OCI-LY3 (cell line): Measurements from ENCODE around the gene EFCAB13.

Experiments
- EZH2phosphoT487 ChIP-seq: fragments of 200-600 bp; shearing (Covaris generic); IDR thresholded peaks from 2 replicates; pipeline ENCODE4 v1.6.1; 2018; ENCODE audit warnings: antibody characterized with exemption, mixed run types, low read depth
- TF ChIP-seq, protein P1 (sequence below): fragments of 200-600, 300-600 bp; sonication (generic); IDR thresholded peaks from 2 replicates; pipeline ENCODE4 v1.5.1; 2014; ENCODE audit warnings: antibody characterized with exemption, low read length, low read depth

DNA sequence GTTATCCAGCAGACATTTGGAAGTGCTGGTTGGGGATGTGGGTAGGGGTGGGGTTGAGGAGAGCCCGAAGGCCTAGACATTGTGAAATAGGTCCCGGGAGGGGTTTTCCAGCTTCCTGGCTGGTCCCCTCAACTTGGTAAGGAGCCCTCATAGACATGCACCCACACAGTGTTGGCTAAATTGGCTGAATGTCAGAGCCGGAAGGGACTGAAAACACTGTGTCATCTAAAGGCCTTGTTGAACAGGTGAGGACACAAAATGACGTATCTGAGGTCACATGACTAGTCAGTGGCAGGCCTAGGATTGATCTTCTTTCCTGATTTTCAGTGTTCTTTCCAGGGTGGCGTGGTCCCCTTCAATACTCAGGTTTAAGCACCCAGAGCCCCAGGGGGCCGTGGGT, 42.5 kb upstream of the EFCAB13 start:
- TF ChIP-seq, protein P1, sequence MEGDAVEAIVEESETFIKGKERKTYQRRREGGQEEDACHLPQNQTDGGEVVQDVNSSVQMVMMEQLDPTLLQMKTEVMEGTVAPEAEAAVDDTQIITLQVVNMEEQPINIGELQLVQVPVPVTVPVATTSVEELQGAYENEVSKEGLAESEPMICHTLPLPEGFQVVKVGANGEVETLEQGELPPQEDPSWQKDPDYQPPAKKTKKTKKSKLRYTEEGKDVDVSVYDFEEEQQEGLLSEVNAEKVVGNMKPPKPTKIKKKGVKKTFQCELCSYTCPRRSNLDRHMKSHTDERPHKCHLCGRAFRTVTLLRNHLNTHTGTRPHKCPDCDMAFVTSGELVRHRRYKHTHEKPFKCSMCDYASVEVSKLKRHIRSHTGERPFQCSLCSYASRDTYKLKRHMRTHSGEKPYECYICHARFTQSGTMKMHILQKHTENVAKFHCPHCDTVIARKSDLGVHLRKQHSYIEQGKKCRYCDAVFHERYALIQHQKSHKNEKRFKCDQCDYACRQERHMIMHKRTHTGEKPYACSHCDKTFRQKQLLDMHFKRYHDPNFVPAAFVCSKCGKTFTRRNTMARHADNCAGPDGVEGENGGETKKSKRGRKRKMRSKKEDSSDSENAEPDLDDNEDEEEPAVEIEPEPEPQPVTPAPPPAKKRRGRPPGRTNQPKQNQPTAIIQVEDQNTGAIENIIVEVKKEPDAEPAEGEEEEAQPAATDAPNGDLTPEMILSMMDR: no peak
- no peak for TF ChIP-seq EZH2phosphoT487
